LNCAP (cell line): ENCODE results near the gene TMEM167A.

Source experiments
- CTCF ChIP-seq: fragments of 450-650 bp; IDR thresholded peaks from 2 replicates; pipeline ENCODE4 v1.5.1; 2017; ENCODE audit warnings: mild to moderate bottlenecking

The TMEM167A gene

DNA sequence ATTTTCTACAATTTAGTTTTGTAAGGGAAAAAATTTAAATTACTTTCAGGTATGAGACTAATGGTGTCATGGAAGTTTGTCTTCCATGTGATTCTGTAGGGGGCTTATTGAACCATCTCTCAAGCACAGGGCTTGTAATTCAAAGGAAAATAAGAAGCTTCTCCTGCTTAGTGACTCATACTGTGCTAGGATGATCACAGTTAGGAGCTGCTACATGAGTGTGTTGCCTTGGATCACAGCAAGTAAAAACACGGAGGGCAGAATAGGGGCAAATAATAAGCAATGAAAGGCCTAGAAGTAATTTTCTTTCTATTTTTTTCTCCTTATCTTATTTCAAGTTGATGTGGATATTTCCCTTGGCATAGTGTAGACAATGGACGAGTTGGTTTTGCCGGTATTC, 28.9 kb downstream of the TMEM167A start:
- no peak for TF ChIP-seq CTCF

GRCh38 chr5:83044926-83045325, 32.3 kb downstream of the TMEM167A start:
- no peak for TF ChIP-seq CTCF

DNA sequence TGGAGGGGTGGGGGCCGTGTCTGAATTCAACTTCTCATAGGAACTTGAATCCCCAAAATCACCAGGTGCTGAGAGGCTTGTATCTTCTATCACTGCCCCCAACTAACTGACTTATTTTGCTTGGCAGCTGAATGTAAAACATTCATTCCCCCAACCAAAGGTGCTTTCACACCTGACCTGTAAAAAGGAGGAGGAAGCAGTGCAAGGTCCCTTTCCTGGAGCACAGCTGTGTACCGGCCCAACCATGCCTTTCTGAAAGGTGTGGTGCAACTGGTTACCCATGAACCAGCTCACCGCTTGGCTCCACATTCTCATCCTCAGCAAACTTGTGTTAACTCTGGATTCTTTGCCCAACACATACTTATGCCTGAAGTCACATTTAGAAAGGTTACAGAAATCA, 34.7 kb downstream of the TMEM167A start:
- TF ChIP-seq CTCF = no peak

DNA sequence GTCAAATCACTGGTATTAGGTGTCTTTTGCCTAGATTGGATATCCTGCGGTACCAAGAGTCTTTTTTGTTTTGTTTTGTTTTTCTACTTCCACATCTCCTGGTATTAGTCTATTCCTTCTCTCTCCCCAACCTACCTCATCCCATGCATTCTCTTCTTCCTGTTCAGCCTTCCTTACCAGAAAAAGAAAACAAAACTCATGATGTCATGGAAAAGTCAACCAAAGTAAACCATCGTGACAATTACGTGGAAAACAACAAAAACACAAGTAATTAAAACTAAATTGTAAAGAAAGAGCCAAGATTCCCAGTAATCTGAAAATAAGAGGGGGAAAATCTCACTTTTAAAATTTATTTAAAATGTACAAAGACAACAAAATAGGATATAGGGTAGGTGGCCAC, 38.3 kb downstream of the TMEM167A start:
- no peak for TF ChIP-seq CTCF

- TF ChIP-seq CTCF = no peak
Observed at GRCh38 chr5:83036991-83037575, 40.1 kb downstream of the TMEM167A start.

GRCh38 chr5:83035373-83036100, 41.7 kb downstream of the TMEM167A start:
- no peak for TF ChIP-seq CTCF

DNA sequence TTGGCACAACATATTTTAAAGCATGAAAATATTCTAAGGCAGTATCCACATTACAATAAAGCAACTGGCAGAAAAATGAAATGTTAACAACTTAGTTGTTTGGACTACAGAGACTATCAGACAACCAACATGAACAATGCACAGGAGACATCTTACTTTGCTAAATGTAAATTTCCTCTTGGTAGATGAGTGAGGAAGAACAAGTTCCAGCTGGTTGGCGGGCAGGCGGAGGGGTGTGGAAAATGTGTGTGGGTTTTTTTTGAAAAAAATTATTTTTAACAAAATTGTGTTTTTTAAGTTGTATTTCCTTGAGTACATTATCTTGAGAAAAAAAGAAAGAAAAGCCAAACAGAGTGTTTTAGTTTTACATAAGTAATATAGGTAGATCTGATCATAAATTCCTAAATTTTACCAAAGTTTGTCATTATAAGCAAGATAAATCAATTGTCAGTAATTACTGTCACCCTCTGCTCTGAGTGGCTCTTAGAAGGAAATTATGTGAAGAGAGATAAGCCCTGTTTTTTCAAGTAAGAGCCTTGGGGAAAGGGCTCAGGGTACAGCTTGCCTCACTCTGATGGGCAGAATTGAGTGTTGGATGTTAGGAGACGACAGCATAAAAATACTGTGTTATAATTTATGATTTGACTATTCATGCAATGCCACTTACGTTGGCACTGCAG, 42.5 kb downstream of the TMEM167A start:
- no peak for TF ChIP-seq CTCF
